Esophagus squamous epithelium (tissue), 4 donors: ENCODE results near the gene TUBGCP2.

Experiments used
- CTCF ChIP-seq, 6 experiments: fragments of 450-650 bp in 4 of 6; fragments of 200-600 bp in 2 of 6; sonication (generic) in 2 of 6; IDR thresholded peaks; one replicate each; pipeline ENCODE4 v1.5.1; 2016 to 2019; ENCODE audit warnings: antibody characterized with exemption in 6 of 6, mild to moderate bottlenecking in 4 of 6, moderate library complexity in 4 of 6
- POLR2A ChIP-seq, 4 donors: fragments of 450-650 bp; IDR thresholded peaks; one replicate each; pipeline ENCODE4 v1.6.1; 2017; ENCODE audit warnings: antibody characterized with exemption in 4 of 4, mild to moderate bottlenecking in 4 of 4, moderate library complexity in 3 of 4

- no peak for TF ChIP-seq CTCF (IDR thresholded peaks at IDR 0.05)
- no peak for TF ChIP-seq POLR2A (IDR thresholded peaks at IDR 0.05)
Measured at GRCh38 chr10:133266056-133266795, 42.4 kb downstream of the TUBGCP2 start.
